ENCODE results near the gene FRMD6.

FRMD6 gene

GRCh38 chr14:51661504-51661903 lies 9.8 kb downstream of the FRMD6 start:
- peak; percentile 58 for DNase-seq (ENCODE audit: low read depth)
- no peak for TF ChIP-seq CTCF (IDR thresholded peaks at IDR 0.05; ENCODE audit: insufficient read depth, low read depth, low read length, missing control alignments)
- H3K4me3 ChIP-seq (ENCODE audit: low read length), result no peak overlapping the region

- DNase-seq (ENCODE audit: low read depth), result no peak
- TF ChIP-seq CTCF (IDR thresholded peaks at IDR 0.05; ENCODE audit: insufficient read depth, low read depth, low read length, missing control alignments), result no peak
- no peak overlapping the region for H3K4me3 ChIP-seq (ENCODE audit: low read length)
Observed at GRCh38 chr14:51663783-51664326, 12.1 kb downstream of the FRMD6 start.

- no peak overlapping the region for H3K4me3 ChIP-seq (ENCODE audit: low read length)
- no peak for DNase-seq (ENCODE audit: low read depth)
- TF ChIP-seq CTCF (IDR thresholded peaks at IDR 0.05; ENCODE audit: insufficient read depth, low read depth, low read length, missing control alignments), result no peak
Observed at GRCh38 chr14:51666070-51666469, 14.4 kb downstream of the FRMD6 start.

- no peak for DNase-seq (ENCODE audit: low read depth)
- TF ChIP-seq CTCF (IDR thresholded peaks at IDR 0.05; ENCODE audit: insufficient read depth, low read depth, low read length, missing control alignments), result no peak
- H3K4me3 ChIP-seq (ENCODE audit: low read length), result no peak overlapping the region
Observed at GRCh38 chr14:51666826-51667225, 15.1 kb downstream of the FRMD6 start.

- TF ChIP-seq CTCF (IDR thresholded peaks at IDR 0.05; ENCODE audit: insufficient read depth, low read depth, low read length, missing control alignments), result no peak
- no peak overlapping the region for H3K4me3 ChIP-seq (ENCODE audit: low read length)
- DNase-seq (ENCODE audit: low read depth), result no peak
Observed at GRCh38 chr14:51668870-51669269, 17.2 kb downstream of the FRMD6 start.

GRCh38 chr14:51674294-51675002 lies 22.7 kb downstream of the FRMD6 start:
- H3K4me3 ChIP-seq (ENCODE audit: low read length), result no peak overlapping the region
- DNase-seq (ENCODE audit: low read depth), result peak; percentile 78
- no peak for TF ChIP-seq CTCF (IDR thresholded peaks at IDR 0.05; ENCODE audit: insufficient read depth, low read depth, low read length, missing control alignments)

- TF ChIP-seq CTCF (IDR thresholded peaks at IDR 0.05; ENCODE audit: insufficient read depth, low read depth, low read length, missing control alignments), result no peak
- DNase-seq (ENCODE audit: low read depth), result peak; percentile 53
- H3K4me3 ChIP-seq (ENCODE audit: low read length), result no peak overlapping the region
Observed at GRCh38 chr14:51676549-51676948, 24.8 kb downstream of the FRMD6 start.

Measured in epithelial cell of esophagus (primary cell).